Esophagus muscularis mucosa (tissue), 4 donors: Measurements from ENCODE around the gene VSIG1. TPM values are rescaled to one million over a fixed set of nuclear protein-coding genes. Genes with fewer than 3 reads are reported as not detected.

Experiments
- DNase-seq: peaks from one replicate; pipeline ENCODE4 v3.0.0-alpha.2; 2017; ENCODE audit errors: extremely low spot score
- H3K27ac ChIP-seq, 4 donors: fragments of 200-600 bp; sonication (generic); replicated peaks in 1 of 4; 1 replicate in 3 of 4; 2 replicates in 1 of 4; pipeline ENCODE4 v1.5.1; 2016 to 2019; ENCODE audit warnings: mild to moderate bottlenecking in 1 of 4
- H3K27me3 ChIP-seq, 4 donors: fragments of 200-600 bp; sonication (generic); one replicate each; pipeline versions ENCODE4 v1.5.1 to v1.6.0; 2016 to 2019
- H3K36me3 ChIP-seq, 4 donors: fragments of 200-600 bp; sonication (generic); one replicate each; pipeline ENCODE4 v1.5.1; 2016 to 2019
- H3K4me1 ChIP-seq, 4 donors: fragments of 200-600 bp; sonication (generic); one replicate each; pipeline ENCODE4 v1.5.1; 2016 to 2019
- H3K4me3 ChIP-seq, 4 donors: fragments of 200-600 bp; sonication (generic); 1 replicate in 2 of 4; 2 replicates in 2 of 4; pipeline ENCODE4 v1.5.1; 2016 to 2019; ENCODE audit warnings: mild to moderate bottlenecking in 4 of 4, moderate library complexity in 1 of 4
- H3K9me3 ChIP-seq, 4 donors: fragments of 200-600 bp; sonication (generic); 1 replicate in 3 of 4; 2 replicates in 1 of 4; pipeline ENCODE4 v1.5.1; 2016 to 2019
- EP300 ChIP-seq: sonication (generic); formaldehyde crosslinking; IDR thresholded peaks from one replicate; pipeline ENCODE4 v1.6.1; 2017; ENCODE audit warnings: antibody characterized with exemption
- POLR2A ChIP-seq: fragments of 450-650 bp; IDR thresholded peaks from one replicate; pipeline ENCODE4 v1.6.1; 2017; ENCODE audit warnings: antibody characterized with exemption, moderate library complexity, mild to moderate bottlenecking, low read depth
- POLR2AphosphoS5 ChIP-seq, 2 donors: sonication (generic); formaldehyde crosslinking; IDR thresholded peaks; one replicate each; pipeline ENCODE4 v1.6.1; 2017; ENCODE audit warnings: antibody characterized with exemption in 2 of 2
- WGBS: methylation state at CpG from one replicate; pipeline ENCODE4 v1.1.5; 2018; 5-methylcytosine and 5-hydroxymethylcytosine counted together
- intact Hi-C: fragments of 100-400 bp; cut with DNase I; formaldehyde crosslinking; loops from one replicate; pipeline ENCODE4 v1.15.1; 2023
- total RNA-seq, 4 donors: library from RNA; depleted of rRNA; stranded (reverse); fragments of >200 nt; gene quantifications; one replicate each; pipeline versions ENCODE4 v1.1.0 to v1.2.1, GENCODE V29; 2016
- TF ChIP-seq, protein P1 (sequence below), 3 experiments: fragments of 200-600 bp in 2 of 3; fragments of 450-650 bp in 1 of 3; sonication (generic) in 2 of 3; IDR thresholded peaks; one replicate each; pipeline ENCODE4 v1.5.1; 2017 to 2019; ENCODE audit warnings: antibody characterized with exemption in 3 of 3, mild to moderate bottlenecking in 2 of 3, moderate library complexity in 1 of 3

Gene VSIG1
- total RNA-seq, 4 donors from 2014 or later, result 0.17 TPM; not detected in 3

DNA sequence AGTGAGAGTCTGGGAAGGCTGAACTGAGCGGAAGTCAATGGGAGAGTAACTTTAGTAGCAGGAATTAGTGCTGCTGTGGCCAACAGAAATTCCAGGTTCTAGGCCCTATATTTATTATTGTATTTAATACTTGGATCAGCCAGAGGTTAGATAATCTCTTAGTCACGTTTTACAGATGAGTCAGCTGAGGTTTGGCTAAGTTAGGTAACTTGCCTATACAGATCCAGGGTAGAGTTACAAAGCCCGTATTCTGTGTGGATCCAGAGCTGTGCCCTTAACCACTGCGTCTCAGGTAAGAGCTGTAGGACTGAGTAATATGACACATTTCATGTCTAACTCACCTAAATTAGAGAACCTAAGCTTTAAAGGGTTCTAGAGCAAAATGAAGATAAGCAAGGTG, 26.0 kb downstream of the VSIG1 start:
- Histone ChIP-seq H3K4me3 (no peak overlapping the region), H3K36me3 (no peaks in the 10 kb centered on the region), H3K9me3 (no peaks in the 10 kb centered on the region), H3K4me1 (no peaks in the 10 kb centered on the region), H3K27me3 (peaks cover 0 to 16% (median 0%) of the 10 kb centered on the region in 4 donors), H3K27ac (no peak overlapping the region)
- TF ChIP-seq, protein P1, sequence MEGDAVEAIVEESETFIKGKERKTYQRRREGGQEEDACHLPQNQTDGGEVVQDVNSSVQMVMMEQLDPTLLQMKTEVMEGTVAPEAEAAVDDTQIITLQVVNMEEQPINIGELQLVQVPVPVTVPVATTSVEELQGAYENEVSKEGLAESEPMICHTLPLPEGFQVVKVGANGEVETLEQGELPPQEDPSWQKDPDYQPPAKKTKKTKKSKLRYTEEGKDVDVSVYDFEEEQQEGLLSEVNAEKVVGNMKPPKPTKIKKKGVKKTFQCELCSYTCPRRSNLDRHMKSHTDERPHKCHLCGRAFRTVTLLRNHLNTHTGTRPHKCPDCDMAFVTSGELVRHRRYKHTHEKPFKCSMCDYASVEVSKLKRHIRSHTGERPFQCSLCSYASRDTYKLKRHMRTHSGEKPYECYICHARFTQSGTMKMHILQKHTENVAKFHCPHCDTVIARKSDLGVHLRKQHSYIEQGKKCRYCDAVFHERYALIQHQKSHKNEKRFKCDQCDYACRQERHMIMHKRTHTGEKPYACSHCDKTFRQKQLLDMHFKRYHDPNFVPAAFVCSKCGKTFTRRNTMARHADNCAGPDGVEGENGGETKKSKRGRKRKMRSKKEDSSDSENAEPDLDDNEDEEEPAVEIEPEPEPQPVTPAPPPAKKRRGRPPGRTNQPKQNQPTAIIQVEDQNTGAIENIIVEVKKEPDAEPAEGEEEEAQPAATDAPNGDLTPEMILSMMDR (IDR thresholded peaks at IDR 0.05), result no peak
- no peak for TF ChIP-seq POLR2AphosphoS5 (IDR thresholded peaks at IDR 0.05)
- no peak for TF ChIP-seq EP300
- no peak for TF ChIP-seq POLR2A
- intact Hi-C loops, result no loop called here
- DNase-seq, result no peak
- WGBS, result 64% methylated on average over 4 of the region's 4 CpGs

DNA sequence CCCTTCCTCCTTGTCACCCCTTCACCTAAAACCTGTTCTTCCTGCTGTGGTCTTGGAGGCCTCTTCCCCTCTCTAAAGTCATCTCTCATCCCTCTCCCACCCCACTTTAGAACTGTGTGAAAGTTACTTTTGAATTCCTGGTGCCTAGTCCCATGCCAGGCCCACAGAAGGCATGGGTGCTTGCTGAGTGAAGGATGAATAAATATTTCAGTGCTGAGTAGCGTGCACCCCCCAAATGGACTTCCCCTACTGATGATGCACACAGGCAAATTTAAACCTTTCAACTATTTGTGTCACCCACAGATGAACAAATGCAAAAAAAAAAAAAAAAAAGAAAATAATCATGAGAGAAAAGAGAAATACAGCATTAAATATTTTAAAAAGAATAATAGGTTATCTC, 26.7 kb downstream of the VSIG1 start:
- intact Hi-C loops, result no loop called here
- Histone ChIP-seq H3K4me1 (no peaks in the 10 kb centered on the region), H3K4me3 (no peak overlapping the region), H3K27me3 (peaks cover 0 to 14% (median 0%) of the 10 kb centered on the region in 4 donors), H3K27ac (no peak overlapping the region), H3K36me3 (no peaks in the 10 kb centered on the region), H3K9me3 (no peaks in the 10 kb centered on the region)
- DNase-seq, result no peak
- 47% methylated on average over 1 of the region's 1 CpG for WGBS
- TF ChIP-seq POLR2A (no peak), POLR2AphosphoS5 (IDR thresholded peaks at IDR 0.05) (no peak), EP300 (no peak)
- TF ChIP-seq, protein P1 (IDR thresholded peaks at IDR 0.05), result no peak

DNA sequence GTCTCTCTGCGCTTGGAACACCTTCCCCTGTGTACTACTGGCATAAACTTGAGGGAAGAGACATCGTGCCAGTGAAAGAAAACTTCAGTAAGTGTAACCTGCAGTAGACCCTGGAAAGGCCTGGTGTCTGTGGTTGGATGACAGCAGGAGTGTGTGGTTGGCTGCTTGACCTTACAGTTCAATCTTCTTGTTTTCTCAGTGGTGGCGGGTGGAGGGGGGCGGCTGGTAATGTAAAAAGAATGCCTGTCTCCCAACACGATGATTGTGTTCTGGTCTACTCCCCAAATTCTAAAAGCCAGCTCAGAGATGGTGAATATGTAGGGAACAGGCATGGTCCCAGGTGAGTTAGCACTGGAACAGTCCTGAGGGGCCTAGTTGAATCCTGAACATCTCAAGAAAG, 27.9 kb downstream of the VSIG1 start:
- WGBS, result 75% methylated on average over 5 of the region's 5 CpGs
- H3K4me3 ChIP-seq, result no peak overlapping the region
- intact Hi-C loops, result no loop called here
- no peak for DNase-seq
- peaks cover 0 to 8% (median 0%) of the 10 kb centered on the region in 4 donors for H3K27me3 ChIP-seq
- H3K27ac ChIP-seq, result no peak overlapping the region
- no peaks in the 10 kb centered on the region for H3K4me1 ChIP-seq
- H3K9me3 ChIP-seq, result no peaks in the 10 kb centered on the region
- no peaks in the 10 kb centered on the region for H3K36me3 ChIP-seq
- TF ChIP-seq, protein P1 (IDR thresholded peaks at IDR 0.05), result no peak
- TF ChIP-seq POLR2A, result no peak
- no peak for TF ChIP-seq EP300
- TF ChIP-seq POLR2AphosphoS5 (IDR thresholded peaks at IDR 0.05), result no peak

DNA sequence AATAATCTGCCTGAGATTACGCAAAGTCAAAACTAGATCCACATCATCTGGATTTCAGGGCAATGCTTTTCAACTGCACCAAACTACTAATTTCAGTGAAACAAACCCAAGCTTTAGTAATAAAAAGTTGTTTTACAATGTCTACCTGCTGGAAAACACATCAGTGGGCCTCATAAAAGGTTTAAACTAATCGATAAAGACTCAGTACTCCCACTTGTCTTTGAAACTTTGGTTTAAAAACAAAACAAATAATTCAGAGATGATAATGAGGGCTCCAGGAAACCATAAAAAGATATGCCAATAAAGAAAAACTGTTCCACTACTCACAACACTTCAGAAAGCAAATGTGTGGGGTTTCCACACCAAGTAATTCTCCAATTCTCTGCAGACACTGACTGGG, 36.2 kb downstream of the VSIG1 start:
- H3K36me3 ChIP-seq, result peaks cover 0 to 18% (median 5%) of the 10 kb centered on the region in 4 donors
- no peak overlapping the region for H3K27ac ChIP-seq
- H3K27me3 ChIP-seq, result no peaks in the 10 kb centered on the region
- no peak overlapping the region for H3K4me3 ChIP-seq
- 93% methylated on average over 2 of the region's 2 CpGs for WGBS
- no peaks in the 10 kb centered on the region for H3K9me3 ChIP-seq
- no peaks in the 10 kb centered on the region for H3K4me1 ChIP-seq
- intact Hi-C loops, result no loop called here
- TF ChIP-seq, protein P1 (IDR thresholded peaks at IDR 0.05), result no peak
- TF ChIP-seq POLR2AphosphoS5 (IDR thresholded peaks at IDR 0.05), result no peak
- no peak for TF ChIP-seq EP300
- TF ChIP-seq POLR2A, result no peak
- DNase-seq, result no peak

DNA sequence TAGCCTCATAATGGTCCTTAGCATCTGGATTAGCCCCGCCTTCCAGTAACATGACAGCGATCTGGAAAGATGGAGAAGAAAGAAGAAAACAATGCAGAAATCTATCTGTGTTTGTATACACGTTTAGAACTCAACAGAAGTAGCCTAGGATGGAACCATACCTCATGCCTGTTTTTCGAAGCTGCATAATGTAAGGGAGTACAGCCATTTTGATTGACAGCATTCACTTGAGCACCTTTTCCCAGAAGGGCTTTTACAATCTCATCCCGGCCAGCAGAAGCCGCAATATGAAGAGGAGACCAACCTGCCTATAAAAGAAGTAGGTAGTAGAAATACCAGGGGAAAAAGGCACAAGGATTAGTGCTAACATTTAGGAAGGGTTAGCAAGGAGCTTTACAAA, 42.9 kb downstream of the VSIG1 start:
- 74% methylated on average over 6 of the region's 6 CpGs for WGBS
- intact Hi-C loops, result no loop called here
- Histone ChIP-seq H3K27me3 (no peaks in the 10 kb centered on the region), H3K9me3 (no peaks in the 10 kb centered on the region), H3K27ac (no peak overlapping the region), H3K36me3 (peaks cover 0 to 27% (median 15%) of the 10 kb centered on the region in 4 donors), H3K4me3 (no peak overlapping the region), H3K4me1 (peaks cover 0 to 22% (median 15%) of the 10 kb centered on the region in 4 donors)
- DNase-seq, result no peak
- TF ChIP-seq EP300 (no peak), POLR2A (no peak), POLR2AphosphoS5 (IDR thresholded peaks at IDR 0.05) (no peak)
- TF ChIP-seq, protein P1 (IDR thresholded peaks at IDR 0.05), result no peak
